GM12878 (cell line): Measurements from ENCODE around the gene EYS.

Experiments
- CREM ChIP-seq: IDR thresholded peaks from 2 replicates; pipeline ENCODE4 v1.6.1; 2014; ENCODE audit warnings: antibody characterized with exemption, low read depth
- EZH2 ChIP-seq: IDR thresholded peaks from 2 replicates; pipeline ENCODE4 v1.6.1; 2012; ENCODE audit warnings: low read depth, mild to moderate bottlenecking, control low read depth, inconsistent platforms, low read length, borderline replicate concordance; ENCODE audit not compliant: control insufficient read depth
- GABPA ChIP-seq: IDR thresholded peaks from 2 replicates; pipeline ENCODE4 v1.6.1; 2014; ENCODE audit warnings: antibody characterized with exemption, low read depth, mild to moderate bottlenecking, inconsistent platforms
- MYC ChIP-seq: IDR thresholded peaks from 2 replicates; pipeline ENCODE4 v1.6.1; 2011; ENCODE audit warnings: mild to moderate bottlenecking, low read length, moderate library complexity, inconsistent platforms; ENCODE audit not compliant: insufficient read depth, insufficient replicate concordance, insufficient read length, severe bottlenecking
- PBX3 ChIP-seq: IDR thresholded peaks from 2 replicates; pipeline ENCODE4 v1.6.1; 2011; ENCODE audit warnings: mild to moderate bottlenecking, low read depth, low read length, moderate library complexity; ENCODE audit not compliant: insufficient replicate concordance
- RFX5 ChIP-seq: IDR thresholded peaks from 2 replicates; pipeline ENCODE4 v1.6.1; 2011; ENCODE audit warnings: low read depth, low read length, improper control_type of control experiment
- ZBTB33 ChIP-seq: fragments of 450-650 bp; IDR thresholded peaks from 2 replicates; pipeline ENCODE4 v1.6.1; 2017; ENCODE audit warnings: mild to moderate bottlenecking
- ZZZ3 ChIP-seq: IDR thresholded peaks from 2 replicates; pipeline ENCODE4 v1.6.1; 2011; ENCODE audit warnings: low read depth; ENCODE audit not compliant: control insufficient read depth, insufficient read length
- TF ChIP-seq, protein P1 (sequence below): IDR thresholded peaks from 2 replicates; pipeline ENCODE4 v1.6.1; 2012; ENCODE audit warnings: low read length, inconsistent platforms
- TF ChIP-seq, protein P2 (sequence below): fragments of 450-650 bp; IDR thresholded peaks from 2 replicates; pipeline ENCODE4 v1.6.1; 2017; ENCODE audit warnings: mild to moderate bottlenecking, moderate library complexity

- no peak for TF ChIP-seq CREM
- no peak for TF ChIP-seq ZBTB33
- TF ChIP-seq EZH2, result no peak
- TF ChIP-seq GABPA, result no peak
- TF ChIP-seq MYC, result no peak
- TF ChIP-seq RFX5, result no peak
- no peak for TF ChIP-seq ZZZ3
- TF ChIP-seq PBX3, result no peak
- TF ChIP-seq, protein P1, sequence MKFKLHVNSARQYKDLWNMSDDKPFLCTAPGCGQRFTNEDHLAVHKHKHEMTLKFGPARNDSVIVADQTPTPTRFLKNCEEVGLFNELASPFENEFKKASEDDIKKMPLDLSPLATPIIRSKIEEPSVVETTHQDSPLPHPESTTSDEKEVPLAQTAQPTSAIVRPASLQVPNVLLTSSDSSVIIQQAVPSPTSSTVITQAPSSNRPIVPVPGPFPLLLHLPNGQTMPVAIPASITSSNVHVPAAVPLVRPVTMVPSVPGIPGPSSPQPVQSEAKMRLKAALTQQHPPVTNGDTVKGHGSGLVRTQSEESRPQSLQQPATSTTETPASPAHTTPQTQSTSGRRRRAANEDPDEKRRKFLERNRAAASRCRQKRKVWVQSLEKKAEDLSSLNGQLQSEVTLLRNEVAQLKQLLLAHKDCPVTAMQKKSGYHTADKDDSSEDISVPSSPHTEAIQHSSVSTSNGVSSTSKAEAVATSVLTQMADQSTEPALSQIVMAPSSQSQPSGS, result no peak
- TF ChIP-seq, protein P2, sequence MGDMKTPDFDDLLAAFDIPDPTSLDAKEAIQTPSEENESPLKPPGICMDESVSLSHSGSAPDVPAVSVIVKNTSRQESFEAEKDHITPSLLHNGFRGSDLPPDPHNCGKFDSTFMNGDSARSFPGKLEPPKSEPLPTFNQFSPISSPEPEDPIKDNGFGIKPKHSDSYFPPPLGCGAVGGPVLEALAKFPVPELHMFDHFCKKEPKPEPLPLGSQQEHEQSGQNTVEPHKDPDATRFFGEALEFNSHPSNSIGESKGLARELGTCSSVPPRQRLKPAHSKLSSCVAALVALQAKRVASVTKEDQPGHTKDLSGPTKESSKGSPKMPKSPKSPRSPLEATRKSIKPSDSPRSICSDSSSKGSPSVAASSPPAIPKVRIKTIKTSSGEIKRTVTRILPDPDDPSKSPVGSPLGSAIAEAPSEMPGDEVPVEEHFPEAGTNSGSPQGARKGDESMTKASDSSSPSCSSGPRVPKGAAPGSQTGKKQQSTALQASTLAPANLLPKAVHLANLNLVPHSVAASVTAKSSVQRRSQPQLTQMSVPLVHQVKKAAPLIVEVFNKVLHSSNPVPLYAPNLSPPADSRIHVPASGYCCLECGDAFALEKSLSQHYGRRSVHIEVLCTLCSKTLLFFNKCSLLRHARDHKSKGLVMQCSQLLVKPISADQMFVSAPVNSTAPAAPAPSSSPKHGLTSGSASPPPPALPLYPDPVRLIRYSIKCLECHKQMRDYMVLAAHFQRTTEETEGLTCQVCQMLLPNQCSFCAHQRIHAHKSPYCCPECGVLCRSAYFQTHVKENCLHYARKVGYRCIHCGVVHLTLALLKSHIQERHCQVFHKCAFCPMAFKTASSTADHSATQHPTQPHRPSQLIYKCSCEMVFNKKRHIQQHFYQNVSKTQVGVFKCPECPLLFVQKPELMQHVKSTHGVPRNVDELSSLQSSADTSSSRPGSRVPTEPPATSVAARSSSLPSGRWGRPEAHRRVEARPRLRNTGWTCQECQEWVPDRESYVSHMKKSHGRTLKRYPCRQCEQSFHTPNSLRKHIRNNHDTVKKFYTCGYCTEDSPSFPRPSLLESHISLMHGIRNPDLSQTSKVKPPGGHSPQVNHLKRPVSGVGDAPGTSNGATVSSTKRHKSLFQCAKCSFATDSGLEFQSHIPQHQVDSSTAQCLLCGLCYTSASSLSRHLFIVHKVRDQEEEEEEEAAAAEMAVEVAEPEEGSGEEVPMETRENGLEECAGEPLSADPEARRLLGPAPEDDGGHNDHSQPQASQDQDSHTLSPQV, result no peak
Observed at GRCh38 chr6:63999613-64000012, 1707.4 kb downstream of the EYS start.
